ENCODE results near the gene SYS1.

- TF ChIP-seq CTCF (IDR thresholded peaks at IDR 0.05) (no peak), EZH2 (IDR thresholded peaks at IDR 0.05; ENCODE audit: borderline replicate concordance, insufficient read depth, low read depth, low read length, poor library complexity, severe bottlenecking) (no peak)
Observed at GRCh38 chr20:45352729-45353128, 10.2 kb upstream of the SYS1 start.

Data from B cell (primary cell).